GM12864 (cell line): ENCODE results near the gene NUP88.

ENCODE experiments used
- DNase-seq: peaks from one replicate; pipeline ENCODE4 v3.0.0-alpha.2; 2011; ENCODE audit warnings: low read depth
- H3K4me3 ChIP-seq: 2 replicates; pipeline ENCODE4 v1.5.1; 2011; ENCODE audit warnings: mild to moderate bottlenecking, low read depth, low read length, control low read depth
- CTCF ChIP-seq: IDR thresholded peaks from 2 replicates; pipeline ENCODE4 v1.5.1; 2011; ENCODE audit warnings: low read depth, mild to moderate bottlenecking, moderate library complexity, low read length, control low read depth, inconsistent platforms; ENCODE audit errors: missing control alignments

Gene NUP88

GRCh38 chr17:5379351-5380107 lies 39.9 kb downstream of the NUP88 start:
- no peak for TF ChIP-seq CTCF
- no peak for DNase-seq
- no peak overlapping the region for H3K4me3 ChIP-seq

GRCh38 chr17:5378566-5379207 lies 40.8 kb downstream of the NUP88 start:
- H3K4me3 ChIP-seq: no peak overlapping the region
- no peak for TF ChIP-seq CTCF
- DNase-seq: no peak

GRCh38 chr17:5373112-5373511 lies 46.4 kb downstream of the NUP88 start:
- DNase-seq: peak; percentile 46
- H3K4me3 ChIP-seq: no peak overlapping the region
- no peak for TF ChIP-seq CTCF

- no peak overlapping the region for H3K4me3 ChIP-seq
- no peak for TF ChIP-seq CTCF
- DNase-seq: no peak
These were observed 49.1 kb downstream of the NUP88 start for GRCh38 chr17:5370411-5370810.

- TF ChIP-seq CTCF: no peak
- no peak overlapping the region for H3K4me3 ChIP-seq
- DNase-seq: no peak
These were observed 53.6 kb downstream of the NUP88 start for GRCh38 chr17:5365831-5366230.

GRCh38 chr17:5364696-5365095 lies 54.8 kb downstream of the NUP88 start:
- TF ChIP-seq CTCF: no peak
- no peak for DNase-seq
- H3K4me3 ChIP-seq: no peak overlapping the region

- no peak for DNase-seq
- no peak for TF ChIP-seq CTCF
These were observed 55.3 kb downstream of the NUP88 start for GRCh38 chr17:5364156-5364555.

More at GRCh38 chr17:5364156-5364555, 55.3 kb downstream of the NUP88 start:
- H3K4me3 ChIP-seq: no peak overlapping the region
